NCI-H187 treated with DMSO at 0.1 percent for 48 hours (cell line): Measurements from ENCODE around the gene TAMM41.
"Not testable (repeated sequence)": the region's sequence is repeated elsewhere in the genome, so short reads cannot be mapped to it uniquely, and the experiment has no call there.

Experiments
- DNase-seq: peaks from one replicate; lab custom pipeline; 2025; lab: John Stamatoyannopoulos, UW

The TAMM41 gene

DNA sequence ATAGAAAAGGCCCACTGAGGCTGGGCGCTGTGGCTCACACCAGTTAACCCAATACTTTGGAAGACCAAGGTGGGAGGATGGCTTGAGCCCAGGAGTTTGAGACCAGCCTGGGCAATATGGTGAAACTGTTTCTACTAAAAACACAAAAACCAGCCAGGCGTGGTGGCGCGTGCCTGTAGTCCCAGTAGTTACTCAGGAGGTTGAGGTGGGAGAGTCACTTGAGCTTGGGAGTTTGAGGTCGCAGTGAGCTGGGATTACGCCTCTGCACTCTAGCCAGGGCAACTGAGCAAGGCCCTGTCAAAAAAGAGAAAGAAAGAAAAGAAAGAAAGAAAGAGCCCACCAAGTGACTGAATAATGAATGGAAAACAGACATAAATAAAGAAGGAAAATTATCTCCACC is 32.0 kb downstream of the TAMM41 start:
- DNase-seq, result no peak

DNA sequence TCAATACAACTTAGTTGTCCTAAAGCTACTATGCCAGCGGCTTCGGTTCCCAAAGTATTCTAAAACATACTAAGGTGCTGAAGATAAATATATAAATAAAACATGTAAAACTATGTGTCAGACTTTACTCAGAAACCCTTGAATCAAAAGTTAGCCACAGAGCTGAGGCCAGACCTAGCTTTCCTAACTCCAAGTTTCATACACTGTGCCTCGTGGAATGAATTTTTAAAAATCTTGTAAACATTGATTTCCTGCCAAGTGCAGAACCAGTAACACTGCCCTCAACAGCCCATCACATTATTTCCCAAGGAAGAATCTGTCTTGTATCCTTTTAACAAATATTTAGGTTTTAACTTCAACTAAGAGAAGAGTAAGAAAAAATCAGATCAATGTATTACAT is 36.4 kb downstream of the TAMM41 start:
- DNase-seq, result no peak

DNA sequence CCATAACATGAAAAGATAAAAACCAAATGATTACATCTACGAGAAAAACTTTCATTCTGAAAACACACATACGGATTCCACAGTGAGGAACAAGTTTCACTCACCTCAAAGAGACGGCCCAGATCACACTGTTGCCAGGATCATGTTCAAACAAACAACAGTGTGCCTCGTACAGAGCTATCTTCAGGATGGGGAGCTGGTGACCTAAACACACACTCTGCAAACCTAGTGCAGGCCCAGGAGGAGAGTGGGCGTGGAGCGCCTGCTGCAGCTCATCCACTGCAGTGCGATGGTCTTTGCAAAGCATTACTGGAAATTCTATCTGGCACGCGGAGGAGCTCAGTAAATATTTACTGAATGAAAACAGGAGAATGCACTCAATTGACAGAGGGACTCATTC is 38.5 kb downstream of the TAMM41 start:
- no peak for DNase-seq

DNA sequence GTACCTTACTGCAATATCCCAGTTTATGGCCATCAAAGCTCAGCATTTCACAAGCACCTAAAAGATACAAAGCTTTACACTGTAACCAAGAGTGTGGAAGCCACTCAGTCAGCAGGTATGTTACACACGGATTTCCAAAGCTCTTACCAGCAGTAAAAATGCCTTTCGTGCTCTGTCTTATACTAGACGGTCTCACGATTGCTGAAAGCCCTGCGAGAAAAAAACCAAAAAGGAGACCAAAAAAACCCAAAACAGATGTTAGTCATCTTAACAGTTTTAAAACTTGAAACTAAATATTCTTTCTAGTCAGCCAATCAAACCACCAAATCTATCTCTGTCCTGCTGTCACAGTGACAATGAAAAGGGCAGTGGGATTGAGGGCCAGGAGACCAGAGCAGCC is 39.0 kb downstream of the TAMM41 start:
- DNase-seq, result no peak

DNA sequence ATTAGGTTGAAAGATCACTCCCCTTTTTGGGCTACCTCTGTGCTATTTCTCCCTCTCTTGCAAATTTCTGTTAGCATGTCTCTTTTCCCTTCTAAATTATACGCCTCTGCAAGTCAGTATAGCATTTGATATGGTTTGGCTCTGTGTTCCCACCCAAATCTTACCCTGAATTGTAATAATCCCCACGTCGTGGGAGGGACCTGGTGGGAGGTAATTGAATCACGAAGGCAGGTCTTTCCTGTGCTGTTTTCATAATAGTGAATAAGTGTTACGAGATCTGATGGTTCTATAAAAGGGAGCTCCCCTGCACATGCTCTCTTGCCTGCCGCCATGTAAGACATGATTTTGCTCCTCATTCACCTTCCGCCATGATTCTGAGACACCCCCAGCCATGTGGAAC is 41.0 kb downstream of the TAMM41 start:
- no peak for DNase-seq

DNA sequence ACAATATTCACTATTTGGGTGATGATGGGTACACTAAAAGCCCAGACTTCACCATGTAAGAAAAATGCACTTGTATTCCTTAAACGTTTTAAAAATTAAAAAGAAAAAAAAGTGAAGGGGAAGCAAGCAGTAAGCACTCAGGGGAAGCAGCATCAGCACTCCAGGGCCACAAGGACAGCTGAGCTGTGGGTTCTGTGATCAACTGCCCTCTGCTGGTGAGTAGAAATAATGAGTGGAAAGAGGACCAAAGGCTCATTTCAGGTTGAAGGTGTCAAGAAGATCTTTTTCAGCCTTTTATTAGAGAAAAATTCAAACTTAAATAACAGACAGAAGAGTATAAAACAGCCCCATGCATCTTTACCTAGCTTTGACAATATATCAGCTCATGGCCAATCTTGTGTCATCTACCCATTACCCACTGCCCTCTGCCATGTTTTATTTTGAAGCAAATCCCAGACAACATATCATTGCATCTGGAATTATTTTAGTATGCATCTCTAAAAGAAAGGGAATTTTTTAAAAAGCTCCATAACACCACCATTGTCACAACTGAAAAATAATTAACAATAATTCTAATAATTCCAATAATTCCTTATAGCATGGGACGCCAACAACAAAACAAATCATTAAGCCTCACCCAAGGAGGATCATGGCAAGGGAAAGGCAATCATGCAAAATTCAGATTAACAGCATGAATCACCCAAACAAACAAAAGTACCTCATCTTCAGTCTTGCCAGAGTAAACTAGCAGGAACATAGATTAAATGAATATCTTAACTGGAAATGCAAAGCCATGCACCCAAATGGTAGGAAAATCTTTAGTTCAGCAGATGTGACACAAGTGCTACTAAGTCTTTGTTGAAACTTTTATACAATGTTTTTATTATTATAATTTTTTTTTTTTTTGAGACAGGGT is 42.5 kb downstream of the TAMM41 start:
- DNase-seq, result no peak

DNA sequence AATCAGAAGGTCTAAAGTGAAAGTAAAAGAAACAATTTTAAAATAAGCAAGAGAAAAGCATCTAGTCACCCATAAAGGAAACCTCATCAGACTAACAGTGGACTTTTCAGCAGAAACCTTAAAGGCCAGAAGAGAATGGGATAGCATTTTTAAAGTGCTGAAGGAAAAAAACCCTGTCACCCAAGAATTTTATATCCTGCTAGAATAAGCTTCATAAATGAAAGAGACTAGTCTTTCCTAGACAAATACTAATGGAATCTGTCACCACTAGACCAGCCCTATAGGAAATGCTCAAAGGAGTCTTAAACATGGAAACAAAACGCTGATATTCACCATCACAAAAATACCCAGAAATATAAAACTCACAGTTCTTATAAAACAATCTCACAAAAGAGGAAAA is 46.9 kb downstream of the TAMM41 start:
- no peak for DNase-seq

DNA sequence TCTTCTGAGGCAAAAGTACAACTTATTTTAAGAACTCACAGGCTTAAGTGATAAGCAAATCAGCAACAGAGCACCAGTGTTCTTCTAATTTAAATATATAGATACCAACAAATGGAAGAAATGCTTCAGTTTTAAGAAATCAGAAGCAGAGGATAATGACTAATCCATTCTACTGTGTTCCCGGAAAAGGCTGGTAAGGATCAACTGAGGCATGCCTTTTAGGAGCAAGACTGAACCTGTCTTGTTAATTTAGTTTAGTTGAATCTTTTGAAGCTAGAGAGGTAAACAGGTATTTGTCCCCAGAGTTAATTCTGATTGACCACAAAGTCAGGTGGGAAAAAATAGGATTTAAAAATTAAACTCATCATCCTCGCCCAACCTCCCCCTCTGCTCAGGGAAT is 51.8 kb downstream of the TAMM41 start:
- no peak for DNase-seq

DNA sequence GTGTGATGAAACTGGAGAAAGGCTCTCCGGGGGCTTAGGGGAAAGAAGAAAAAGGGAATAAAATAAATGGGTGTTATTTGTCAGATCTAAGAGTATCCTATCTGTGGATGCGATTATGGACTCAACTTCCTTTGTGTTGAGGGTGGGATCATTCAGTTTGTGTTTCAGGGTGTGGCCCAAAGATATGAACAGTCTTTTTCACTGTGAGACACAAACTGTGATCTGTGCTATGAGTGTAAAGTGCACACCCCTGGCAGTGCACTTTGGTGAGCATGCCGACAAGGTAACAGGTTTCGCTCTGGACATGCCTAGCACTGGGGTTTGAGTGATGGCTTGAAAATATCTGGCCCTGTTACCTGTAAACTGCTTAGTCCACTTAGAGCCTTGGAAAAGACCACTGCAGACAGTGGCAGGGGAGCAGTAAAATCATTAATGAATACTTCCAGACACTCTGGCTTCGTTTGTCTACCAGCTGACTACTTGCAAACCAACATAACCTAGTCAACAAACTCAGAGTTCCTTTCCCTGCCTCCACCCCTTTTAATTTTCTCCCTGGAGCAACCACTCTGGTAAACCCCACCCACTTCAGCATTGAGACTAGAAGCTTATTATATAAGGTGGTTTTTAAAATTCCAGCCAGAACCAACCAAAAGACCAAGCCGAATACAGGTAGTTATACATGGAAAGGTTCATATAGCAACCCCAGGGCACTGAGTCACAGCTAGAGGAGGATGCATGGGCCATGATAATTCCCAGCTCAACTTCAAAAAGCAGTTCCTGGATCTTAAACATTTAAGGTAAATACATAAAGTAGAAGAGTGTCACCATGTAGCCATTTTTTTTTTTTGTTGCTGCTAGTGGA is 55.1 kb downstream of the TAMM41 start:
- no peak for DNase-seq

DNA sequence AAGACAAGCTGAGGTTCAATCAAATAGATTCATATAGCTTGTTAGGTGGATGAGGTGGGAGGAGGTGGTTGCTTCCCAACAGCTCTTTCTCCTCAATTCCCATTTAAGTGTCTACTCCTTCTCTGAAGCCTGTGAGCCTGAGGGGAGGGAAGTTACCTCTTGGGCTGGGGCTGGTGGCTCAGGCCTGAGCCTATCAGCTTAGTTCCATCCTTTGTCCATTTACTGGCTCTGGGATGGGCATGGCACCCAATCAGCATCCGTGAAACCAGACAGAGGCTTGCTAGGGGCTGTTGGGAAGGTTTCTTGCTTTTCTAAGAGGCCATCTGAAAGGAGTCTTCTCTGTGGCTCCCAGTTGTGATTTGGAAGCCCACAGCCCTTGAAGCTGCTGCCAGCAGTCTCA is 57.3 kb downstream of the TAMM41 start:
- DNase-seq, result no peak

DNA sequence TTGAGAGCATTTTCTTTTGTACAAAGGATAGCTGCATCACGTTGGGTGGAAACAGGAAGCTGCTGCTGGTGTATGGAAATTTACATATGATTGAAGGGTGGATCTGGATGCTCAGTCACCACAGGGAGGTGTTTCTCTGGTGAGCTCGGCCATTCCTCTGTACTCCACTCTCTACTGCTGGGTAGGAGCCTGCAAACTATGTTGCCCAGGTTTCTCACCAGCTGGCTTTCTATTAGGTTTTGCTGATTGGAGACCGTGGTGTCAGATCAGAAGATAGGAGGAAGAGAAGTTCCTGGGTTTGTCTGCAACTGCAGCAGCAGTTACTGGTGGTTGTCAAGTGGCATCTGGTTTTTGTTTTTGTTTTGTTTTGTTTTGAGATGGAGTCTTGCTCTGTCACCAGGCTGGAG is 61.7 kb downstream of the TAMM41 start:
- no peak for DNase-seq

DNA sequence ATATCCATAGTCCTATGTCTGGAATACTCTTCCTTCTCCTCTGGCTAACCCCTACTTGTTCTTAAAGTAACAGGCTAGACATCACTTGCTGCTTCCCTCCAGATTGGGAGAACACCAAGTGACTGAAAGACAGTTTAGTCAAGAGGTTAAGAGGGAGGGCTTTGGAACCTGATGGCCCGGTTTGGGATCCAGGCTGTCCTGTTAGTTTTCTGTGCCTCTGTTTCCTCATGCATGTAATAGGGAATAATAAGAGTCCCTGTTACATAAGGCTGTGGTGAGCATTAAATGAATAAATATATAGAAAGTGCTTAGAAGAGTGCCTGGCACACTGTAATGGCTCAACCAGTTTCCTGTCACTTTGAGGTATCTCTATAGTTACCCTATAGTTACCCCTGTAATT is 66.3 kb downstream of the TAMM41 start:
- DNase-seq, result no peak

DNA sequence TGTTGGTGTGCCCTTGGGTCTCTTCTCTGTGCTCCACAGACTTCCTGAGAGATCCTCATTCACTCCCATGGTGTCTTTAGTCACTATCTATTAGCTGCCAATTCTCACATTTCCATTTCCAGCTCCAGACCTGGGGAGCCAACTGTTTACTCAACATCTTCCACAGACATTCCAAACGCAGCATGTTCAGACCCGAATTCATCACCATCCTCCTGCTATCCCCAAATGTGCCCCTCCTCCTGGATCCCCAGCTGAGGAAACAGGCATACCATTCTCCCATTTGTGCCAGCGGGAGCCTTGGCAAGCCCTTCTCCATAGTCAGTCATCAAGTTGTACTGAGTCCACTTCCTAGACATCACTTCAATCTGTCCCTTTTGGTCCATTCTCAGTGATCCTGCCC is 67.1 kb downstream of the TAMM41 start:
- no peak for DNase-seq

DNA sequence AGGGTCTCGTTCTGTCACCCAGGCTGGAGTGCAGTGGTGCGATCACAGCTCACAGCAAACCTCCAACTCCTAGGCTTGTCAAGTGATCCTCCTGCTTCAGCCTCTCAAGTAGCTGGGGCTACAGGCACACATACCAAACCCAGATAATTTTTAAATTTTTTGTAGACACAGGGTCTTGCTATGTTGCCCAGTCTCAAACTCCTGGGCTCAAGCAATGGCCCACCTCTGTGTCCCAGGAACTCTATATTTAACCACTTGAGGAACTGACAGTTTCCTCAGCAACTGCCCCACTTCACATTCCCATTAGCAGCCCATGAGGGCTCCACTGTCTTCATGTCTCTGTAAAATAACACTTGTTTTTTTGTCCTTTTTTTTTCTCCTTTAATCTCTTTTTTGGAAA is 68.4 kb downstream of the TAMM41 start:
- no peak for DNase-seq

DNA sequence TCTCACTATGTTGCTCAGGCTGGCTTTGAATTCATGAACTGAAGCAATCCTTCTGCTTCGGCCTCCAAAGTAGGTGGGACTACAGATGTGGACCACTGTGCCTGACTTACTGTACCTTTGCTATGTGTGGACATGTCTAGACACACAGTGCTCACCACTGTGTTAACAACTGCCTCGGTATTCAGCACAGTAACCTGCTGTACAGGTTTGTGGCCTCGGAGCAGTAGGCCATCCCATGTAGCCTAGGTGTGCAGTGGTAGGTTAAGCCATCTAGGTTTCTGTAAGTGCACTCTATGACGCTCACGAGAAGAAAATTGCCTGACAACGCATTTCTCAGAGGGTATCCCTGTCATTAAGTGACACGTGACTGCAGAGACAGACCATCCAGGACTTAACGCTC is 70.3 kb downstream of the TAMM41 start:
- DNase-seq, result no peak

DNA sequence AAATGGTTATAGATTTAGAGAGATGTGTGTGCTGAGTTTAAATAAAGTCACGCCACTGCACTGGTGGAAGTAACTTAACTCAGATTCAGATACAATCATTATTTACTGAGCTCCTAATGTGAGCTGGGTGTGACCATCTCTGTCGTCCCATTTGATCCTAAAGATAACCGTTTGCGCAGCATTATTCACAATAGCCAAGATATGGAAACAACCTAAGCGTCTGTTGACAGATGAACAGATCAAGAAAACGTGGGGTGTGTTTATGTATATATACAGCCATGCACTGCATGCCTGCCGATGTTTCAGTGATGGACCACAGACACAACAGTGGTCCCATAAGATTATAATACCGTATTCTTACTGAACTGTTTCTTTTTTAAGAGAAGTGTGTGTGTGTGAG is 71.2 kb downstream of the TAMM41 start:
- DNase-seq, result no peak

DNA sequence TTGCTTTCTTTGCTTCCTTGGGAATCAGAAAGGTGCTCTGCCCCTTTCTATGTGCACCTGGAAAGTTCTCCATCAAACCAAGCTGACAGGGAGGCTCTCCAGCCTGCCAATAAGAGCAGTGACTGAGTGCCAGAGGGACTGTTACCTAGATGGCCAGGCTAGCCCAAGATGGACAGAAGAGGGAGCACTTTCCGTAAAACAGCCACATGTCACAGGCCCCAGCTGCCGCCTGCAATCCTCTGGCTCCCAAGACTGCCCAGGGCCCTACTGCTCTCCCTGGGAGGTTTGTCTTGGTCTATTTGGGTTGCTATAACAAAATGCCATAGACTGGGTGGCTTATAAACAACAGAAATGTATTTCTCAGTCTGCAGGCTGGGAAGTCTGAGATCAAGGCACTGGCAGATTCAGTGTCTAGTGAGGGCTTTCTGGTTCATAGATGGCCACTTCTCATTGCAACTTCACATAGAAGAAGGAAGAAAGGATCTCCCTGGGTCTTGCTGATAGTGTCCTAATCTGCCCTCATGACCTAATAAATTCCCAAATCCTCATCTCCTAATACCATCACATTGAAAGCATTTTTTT is 72.3 kb downstream of the TAMM41 start:
- DNase-seq, result peak; percentile 12

DNA sequence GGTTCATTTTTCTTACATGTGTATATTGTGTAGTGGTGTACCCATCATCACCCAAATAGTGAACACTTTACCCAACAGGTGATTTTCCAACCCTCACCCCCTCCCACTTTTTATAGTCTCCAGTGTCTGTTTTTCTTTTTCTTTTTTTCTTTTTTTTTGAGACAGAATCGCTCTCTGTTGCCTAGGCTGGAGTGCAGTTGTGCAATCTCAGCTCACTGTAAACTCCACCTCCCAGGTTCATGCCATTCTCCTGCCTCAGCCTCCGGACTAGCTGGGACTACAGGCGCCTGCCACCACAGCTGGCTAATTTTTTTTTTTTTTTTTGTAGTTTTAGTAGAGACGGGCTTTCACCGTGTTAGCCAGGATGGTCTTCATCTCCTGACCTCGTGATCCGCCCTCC is 74.8 kb downstream of the TAMM41 start:
- DNase-seq, result not testable (repeated sequence)

DNA sequence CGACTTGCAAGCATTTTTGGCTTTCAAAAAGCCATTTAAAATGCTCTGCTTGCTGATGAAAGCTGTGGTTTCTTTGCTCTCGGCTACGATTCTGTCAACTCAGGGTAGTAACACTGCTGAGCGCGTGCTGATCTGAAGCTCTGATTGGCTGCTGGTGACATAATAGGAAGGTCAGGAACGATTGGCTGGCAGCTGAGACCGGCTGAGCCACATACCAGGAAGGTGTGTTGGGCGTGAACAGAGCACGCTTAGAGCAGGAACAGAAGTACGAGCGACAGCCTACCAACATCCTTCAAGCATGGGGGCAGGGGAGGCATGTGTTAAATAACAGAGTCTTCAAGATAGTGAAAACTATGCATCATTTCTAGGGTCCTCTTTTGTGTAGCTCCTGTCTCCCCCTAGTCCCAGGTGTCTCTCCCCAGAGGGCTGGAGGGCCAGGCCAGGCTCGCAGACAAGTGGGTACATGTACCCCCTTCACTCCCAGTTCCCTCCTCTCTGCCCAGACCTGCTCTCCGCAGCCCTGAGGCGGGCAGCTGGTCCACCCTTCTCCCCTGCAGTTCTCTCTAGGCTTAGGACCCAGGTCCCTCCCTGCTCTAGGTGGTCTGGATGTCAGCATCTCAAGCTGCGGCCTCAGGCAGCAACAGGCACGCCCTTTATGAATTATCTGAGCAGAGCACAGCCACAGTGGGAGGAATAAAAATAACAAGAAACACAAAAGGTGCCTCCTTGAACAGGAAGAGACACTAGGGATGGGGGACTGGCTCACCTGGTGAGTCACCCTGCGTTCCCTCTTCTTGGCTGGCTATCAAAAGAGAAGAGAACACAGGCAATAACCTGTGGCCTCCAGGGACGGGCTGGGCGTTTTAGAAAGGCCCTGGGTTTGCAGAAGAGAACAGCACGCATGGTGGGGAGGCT is 76.0 kb downstream of the TAMM41 start:
- peak; percentile 17 for DNase-seq

DNA sequence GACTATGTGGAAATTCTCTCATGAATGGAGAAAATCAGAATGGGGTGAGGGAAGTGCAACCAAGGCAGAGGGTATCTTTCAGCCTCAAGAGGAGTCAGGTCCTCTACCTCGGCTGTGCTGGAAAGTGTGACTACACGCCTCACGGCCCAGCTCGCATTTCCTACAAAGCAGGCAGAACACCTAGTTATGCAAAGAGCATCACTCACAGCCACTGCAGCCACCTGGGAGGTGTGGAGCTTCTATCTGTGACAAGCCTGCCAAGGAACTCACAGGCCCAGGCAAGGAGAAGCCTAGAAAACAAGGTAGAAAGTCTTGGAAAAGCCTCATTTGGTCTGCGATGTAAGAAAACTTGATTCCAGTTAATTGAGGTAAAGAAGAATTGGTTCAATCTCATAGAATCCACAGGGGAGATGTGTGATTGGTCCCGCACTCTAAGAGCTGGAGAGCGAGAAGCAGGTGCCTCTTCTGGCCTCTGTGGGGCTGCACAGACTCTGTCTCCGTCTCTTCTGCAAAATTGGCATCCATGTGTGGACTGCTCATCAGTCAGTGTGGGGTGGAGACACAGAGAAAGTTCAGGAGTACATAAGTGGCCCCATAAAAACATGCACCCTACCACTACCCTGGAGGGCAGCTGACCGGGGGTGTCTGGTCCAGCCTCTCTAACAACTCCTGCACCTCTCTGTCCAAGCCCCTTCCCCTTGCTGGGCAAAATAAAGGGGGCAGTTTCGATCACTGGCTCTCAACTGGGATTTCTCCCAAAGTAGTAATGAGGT is 76.8 kb downstream of the TAMM41 start:
- DNase-seq, result no peak

DNA sequence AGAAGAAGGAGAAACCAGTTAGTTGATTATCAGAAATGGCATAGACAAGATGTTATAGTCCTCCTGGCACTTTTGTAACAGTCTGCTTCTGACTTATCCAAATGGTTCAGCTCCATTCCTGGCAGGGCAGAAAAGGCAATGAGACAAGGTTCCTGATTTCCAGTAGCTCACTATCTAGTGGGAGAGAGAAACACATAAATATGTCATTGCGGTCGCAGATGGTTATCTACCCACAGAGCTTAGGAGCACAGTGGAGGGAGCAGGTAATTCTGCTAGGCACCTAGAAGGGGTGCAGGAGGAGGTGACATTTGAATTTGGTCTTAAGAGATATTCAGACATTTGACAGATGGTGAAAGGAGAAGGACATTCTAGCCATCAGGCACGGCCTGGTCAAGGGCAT is 78.1 kb downstream of the TAMM41 start:
- DNase-seq, result no peak
